ENCODE results near the gene WASF2. TPM values are rescaled to one million over a fixed set of nuclear protein-coding genes. Genes with fewer than 3 reads are reported as not detected.
"Not testable (repeated sequence)": the region's sequence is repeated elsewhere in the genome, so short reads cannot be mapped to it uniquely, and the experiment has no call there.

Gene WASF2, protein sequence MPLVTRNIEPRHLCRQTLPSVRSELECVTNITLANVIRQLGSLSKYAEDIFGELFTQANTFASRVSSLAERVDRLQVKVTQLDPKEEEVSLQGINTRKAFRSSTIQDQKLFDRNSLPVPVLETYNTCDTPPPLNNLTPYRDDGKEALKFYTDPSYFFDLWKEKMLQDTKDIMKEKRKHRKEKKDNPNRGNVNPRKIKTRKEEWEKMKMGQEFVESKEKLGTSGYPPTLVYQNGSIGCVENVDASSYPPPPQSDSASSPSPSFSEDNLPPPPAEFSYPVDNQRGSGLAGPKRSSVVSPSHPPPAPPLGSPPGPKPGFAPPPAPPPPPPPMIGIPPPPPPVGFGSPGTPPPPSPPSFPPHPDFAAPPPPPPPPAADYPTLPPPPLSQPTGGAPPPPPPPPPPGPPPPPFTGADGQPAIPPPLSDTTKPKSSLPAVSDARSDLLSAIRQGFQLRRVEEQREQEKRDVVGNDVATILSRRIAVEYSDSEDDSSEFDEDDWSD
- 97.8 to 102 TPM (median 99.3 TPM) in 3 replicates for total RNA-seq

DNA sequence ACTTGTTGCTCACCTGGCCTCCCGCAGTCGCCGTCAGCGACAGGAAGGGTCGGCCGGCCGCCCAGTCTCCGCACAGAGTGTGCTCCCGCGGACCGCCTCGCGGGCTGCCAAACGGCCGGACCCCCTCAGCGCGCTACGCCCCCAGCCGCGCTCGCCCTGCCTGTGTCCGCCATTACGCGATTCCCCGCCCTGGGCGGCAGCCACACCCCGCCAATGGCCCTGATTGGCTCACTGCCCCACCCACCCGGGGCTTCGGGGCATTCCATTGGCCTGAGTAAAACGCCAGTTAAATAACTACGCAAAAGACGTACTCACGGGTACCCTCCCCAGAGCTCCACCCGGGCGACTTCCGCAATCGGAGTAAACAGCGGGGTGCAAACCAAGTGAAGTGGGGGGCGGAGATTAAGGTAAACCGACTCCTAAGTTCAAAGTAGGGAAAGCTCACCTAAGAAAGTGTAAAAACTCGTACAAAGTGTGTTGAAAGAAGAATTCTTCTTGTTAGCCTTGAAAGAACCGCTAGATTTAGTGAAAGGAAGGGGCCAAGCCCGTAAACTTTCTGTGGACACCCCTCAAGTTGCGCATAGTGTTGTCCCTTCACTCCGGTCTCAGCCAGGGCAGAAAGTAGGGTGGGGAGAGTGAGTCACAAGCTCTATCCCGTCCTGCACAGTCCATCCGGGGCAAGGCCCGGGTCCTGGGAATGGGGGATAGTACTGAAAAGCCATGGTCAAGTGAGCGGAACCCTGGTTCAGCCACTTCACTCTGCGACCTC, at the start of gene WASF2:
WASF2 (minus strand) TSS at position 195 of the 769 bp plus-strand sequence. CDS start 61,277 bp downstream, outside the sequence.
- H3K4me1 Mint-ChIP-seq = peaks cover 21% of the 10 kb centered on the region
- H3K4me3 Mint-ChIP-seq = peak within 1 kb of the TSS; percentile 86
- peak; percentile 94 to 98 for DNase-seq (ENCODE audit: low spot score in 2 of 2, unreplicated experiment in 2 of 2)
- no peaks in the 10 kb centered on the region for H3K9me3 Mint-ChIP-seq
- peak within 1 kb of the TSS; percentile 99 for H3K27ac Mint-ChIP-seq
- H3K27me3 Mint-ChIP-seq (ENCODE audit: low read depth) = no peaks in the 10 kb centered on the region
- TF ChIP-seq, protein P1, sequence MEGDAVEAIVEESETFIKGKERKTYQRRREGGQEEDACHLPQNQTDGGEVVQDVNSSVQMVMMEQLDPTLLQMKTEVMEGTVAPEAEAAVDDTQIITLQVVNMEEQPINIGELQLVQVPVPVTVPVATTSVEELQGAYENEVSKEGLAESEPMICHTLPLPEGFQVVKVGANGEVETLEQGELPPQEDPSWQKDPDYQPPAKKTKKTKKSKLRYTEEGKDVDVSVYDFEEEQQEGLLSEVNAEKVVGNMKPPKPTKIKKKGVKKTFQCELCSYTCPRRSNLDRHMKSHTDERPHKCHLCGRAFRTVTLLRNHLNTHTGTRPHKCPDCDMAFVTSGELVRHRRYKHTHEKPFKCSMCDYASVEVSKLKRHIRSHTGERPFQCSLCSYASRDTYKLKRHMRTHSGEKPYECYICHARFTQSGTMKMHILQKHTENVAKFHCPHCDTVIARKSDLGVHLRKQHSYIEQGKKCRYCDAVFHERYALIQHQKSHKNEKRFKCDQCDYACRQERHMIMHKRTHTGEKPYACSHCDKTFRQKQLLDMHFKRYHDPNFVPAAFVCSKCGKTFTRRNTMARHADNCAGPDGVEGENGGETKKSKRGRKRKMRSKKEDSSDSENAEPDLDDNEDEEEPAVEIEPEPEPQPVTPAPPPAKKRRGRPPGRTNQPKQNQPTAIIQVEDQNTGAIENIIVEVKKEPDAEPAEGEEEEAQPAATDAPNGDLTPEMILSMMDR (IDR thresholded peaks at IDR 0.05; ENCODE audit: unreplicated experiment) = no peak
- peaks cover under 1% of the 10 kb centered on the region for H3K36me3 Mint-ChIP-seq

DNA sequence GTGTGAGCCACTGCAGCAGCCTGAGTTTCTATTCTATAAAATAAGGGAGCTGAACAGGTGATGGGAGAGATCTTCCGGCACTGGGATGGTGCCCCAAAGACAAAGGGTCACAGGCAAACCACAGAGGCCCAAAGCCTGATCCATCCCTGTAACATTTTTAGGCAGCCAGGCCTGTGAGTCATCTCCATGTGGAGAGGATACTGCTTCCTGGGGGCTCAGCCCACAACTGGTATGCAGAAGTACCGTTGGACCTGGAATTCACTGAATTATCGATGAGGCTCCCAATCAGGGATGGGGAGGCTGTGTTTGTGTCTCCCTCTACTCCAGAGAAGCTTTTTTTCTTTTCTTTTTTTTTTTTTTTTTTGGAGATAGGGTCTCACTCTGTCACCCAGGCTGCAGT, 48.8 kb upstream of the WASF2 start:
- no peak for DNase-seq (ENCODE audit: low spot score in 2 of 2, unreplicated experiment in 2 of 2)
- no peak overlapping the region for H3K27ac Mint-ChIP-seq

DNA sequence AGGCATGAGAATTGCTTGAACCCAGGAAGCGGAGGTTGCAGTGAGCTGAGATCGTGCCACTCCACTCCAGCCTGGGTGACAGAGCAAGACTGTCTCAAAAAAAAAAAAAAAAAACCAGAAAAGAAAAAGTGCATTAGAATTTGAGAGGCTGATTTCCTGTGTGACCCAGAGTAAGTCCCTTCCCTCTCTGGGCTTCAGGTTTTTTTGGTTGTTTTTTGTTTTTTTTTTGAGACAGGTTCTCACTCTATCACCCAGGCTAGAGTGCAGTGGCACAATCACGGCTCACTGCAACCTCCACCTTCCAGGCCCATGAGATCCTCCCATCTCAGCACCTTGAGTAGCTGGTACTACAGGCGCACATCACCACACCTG, 48.3 kb upstream of the WASF2 start:
- peaks cover 48% of the 10 kb centered on the region for H3K4me1 Mint-ChIP-seq
- not testable (repeated sequence) for H3K4me3 Mint-ChIP-seq; H3K27ac Mint-ChIP-seq; H3K36me3 Mint-ChIP-seq; H3K9me3 Mint-ChIP-seq; H3K27me3 Mint-ChIP-seq (ENCODE audit: low read depth); DNase-seq (ENCODE audit: low spot score in 2 of 2, unreplicated experiment in 2 of 2)

More for the DNA sequence above, 48.8 kb upstream of the WASF2 start:
- no peak overlapping the region for H3K4me3 Mint-ChIP-seq
- TF ChIP-seq, protein P1 (IDR thresholded peaks at IDR 0.05; ENCODE audit: unreplicated experiment) = no peak
- H3K27me3 Mint-ChIP-seq (ENCODE audit: low read depth) = no peaks in the 10 kb centered on the region
- peaks cover 50% of the 10 kb centered on the region for H3K4me1 Mint-ChIP-seq
- no peaks in the 10 kb centered on the region for H3K9me3 Mint-ChIP-seq
- H3K36me3 Mint-ChIP-seq = peaks cover 3% of the 10 kb centered on the region

DNA sequence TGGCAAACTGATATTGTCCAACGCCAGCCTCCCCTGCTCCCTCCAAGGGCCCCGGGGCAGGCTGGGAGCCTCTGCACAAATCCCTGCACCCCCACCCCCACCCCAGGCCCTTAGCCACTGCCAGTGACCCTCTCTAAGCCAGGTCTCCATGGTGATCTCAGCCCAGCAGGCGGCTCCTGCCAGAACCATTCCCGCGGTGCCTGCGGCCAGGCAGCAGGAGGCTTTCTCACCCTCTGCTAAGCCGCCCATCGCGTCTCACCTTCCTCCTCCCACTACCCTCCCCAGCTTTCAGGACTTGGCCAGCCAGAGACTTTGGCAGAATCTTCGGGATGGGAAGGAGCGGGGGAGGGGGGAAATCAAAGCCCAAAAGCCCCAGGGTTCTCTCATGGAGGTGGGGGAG, 46.8 kb upstream of the WASF2 start:
- Mint-ChIP-seq H3K27ac (peak overlapping the region; percentile 34), H3K36me3 (peaks cover 20% of the 10 kb centered on the region), H3K27me3 (ENCODE audit: low read depth) (no peaks in the 10 kb centered on the region), H3K4me1 (peaks cover 36% of the 10 kb centered on the region), H3K4me3 (no peak overlapping the region), H3K9me3 (no peaks in the 10 kb centered on the region)
- TF ChIP-seq, protein P1 (IDR thresholded peaks at IDR 0.05; ENCODE audit: unreplicated experiment) = no peak
- no peak for DNase-seq (ENCODE audit: low spot score in 2 of 2, unreplicated experiment in 2 of 2)

DNA sequence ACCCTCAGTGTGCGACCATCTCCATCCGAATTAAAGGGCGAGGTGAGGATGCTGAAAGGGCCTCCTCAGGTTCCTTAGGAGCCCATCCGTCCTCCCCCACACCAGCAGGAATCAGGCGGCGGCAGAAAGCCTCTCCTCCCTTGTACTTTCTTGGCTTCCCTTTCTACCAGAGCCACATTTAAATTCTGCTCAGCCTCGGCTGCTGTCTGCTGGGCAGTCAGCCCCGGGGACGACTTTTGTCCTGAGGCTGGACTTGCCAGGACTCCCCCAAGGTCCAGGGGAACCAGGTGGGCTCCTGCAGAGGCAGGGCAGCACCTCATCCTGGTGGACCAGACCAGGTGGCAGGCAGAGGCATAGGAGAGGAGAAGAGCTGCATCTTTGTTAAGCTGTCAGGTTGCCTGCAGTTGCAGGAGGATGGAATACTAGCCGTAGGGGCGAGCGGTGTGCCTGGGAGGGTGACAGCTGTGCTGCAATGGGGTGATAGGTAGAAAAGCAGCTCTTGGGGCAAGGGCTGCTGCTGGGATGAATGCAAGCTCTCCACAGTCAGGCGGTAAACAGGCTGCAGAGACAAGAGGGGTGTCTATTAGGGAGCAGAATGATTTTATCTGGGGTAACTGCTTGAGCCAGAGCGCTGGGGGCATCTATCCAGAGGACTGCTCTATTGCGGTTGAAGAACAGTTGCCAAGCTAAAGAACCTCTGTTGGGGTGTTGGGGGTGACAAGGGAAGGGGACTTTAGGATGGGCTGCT, 46.2 kb upstream of the WASF2 start:
- Mint-ChIP-seq H3K9me3 (no peaks in the 10 kb centered on the region), H3K27ac (peak overlapping the region; percentile 68), H3K36me3 (peaks cover 20% of the 10 kb centered on the region), H3K4me3 (no peak overlapping the region), H3K27me3 (ENCODE audit: low read depth) (no peaks in the 10 kb centered on the region), H3K4me1 (peaks cover 36% of the 10 kb centered on the region)
- TF ChIP-seq, protein P1 (IDR thresholded peaks at IDR 0.05; ENCODE audit: unreplicated experiment) = no peak
- DNase-seq (ENCODE audit: low spot score in 2 of 2, unreplicated experiment in 2 of 2) = no peak

All from mesothelial cell of epicardium (in vitro differentiated cells).